Measurements from ENCODE around the gene TMEM171.

The TMEM171 gene, protein sequence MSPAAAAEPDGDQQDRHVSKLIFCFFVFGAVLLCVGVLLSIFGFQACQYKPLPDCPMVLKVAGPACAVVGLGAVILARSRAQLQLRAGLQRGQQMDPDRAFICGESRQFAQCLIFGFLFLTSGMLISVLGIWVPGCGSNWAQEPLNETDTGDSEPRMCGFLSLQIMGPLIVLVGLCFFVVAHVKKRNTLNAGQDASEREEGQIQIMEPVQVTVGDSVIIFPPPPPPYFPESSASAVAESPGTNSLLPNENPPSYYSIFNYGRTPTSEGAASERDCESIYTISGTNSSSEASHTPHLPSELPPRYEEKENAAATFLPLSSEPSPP

DNA sequence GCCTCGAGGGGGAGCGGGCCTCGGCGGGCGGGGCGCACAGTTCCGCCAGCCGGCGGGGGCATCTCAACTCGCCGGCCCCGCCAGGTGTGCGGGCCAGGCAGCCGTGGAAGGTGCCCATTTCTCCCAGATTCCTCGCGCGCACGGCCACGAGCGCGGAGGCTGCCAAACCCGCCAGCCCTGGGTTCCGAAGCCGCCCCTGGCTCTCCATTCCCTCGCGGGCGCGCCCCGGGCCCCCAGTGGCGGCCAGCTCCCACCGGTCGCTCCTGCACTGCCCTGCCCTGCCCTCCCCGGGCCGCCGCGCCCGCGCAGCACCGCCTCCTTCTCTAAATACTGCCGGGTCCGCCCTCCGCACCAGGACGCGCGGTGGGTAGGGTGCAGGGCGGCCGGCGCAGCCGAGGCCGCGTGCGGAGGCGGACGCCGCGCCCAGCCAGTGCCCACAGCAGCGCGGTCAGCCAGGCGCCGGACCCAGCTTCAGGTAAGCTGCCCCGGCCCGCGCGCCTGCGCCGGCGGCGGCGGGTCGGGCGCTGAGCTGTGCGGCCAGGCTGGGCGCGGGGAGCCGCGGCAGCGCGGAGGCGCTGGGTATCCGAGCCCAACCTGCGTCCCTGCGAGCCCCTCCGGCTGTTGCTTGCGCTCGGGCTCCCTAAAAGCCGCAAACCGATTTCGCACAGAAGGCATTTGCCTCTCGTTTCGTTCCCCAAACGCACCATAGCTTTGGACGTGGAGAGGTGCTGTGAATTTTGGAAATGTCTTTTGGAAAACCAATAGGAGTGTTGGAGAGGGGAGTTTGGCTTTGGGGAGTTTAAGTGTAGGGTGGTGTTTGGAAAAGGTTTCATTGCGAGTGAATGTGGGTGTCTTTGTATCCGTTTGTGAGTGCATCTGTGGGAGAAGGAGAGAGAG lies at the start of gene TMEM171:
TMEM171 (plus strand) TSS at position 354 of the 897 bp plus-strand sequence. CDS start 2,799 bp downstream, outside the sequence.
- DNase-seq: no peak

GRCh38 chr5:73081093-73081492 lies 39.3 kb upstream of the TMEM171 start:
- DNase-seq: no peak

- no peak for DNase-seq
These were observed 32.3 kb upstream of the TMEM171 start for GRCh38 chr5:73088026-73088425.

DNA sequence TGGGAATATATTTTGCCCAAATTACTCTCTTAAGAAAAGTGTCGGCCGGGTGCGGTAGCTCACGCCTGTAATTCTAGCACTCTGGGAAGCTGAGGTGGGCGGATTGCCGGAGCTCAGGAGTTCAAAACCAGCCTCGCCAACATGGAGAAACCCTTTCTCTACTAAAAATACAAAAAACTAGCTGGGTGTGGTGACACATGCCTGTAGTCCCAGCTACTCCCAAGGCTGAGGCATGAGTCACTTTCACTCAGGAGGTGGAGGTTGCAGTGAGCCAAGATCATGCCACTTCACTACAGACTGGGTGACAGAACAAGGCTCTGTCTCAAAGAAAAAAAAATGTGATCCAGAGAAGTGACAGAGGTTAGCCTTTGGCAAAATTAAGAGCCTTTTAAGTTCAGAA lies 26.4 kb upstream of the TMEM171 start:
- no peak for DNase-seq

DNA sequence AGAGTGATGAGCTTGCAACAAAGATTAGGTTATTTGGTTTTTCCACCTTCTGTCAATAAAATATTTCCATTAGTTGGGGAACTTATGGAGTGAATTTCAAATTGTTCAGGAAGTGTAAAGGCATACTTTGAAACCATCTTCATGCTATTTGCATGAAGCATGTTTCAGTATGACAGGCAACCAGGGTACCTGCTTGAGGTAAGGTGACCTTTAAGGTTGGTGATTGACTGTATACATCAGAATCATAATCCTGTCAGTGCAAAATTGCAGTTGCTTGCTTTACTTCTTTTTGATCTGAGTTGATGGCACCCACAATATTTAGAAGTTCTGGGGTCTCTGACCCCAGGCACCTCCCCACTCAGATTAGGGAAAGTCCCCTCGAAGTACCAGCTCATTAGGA lies 26.0 kb upstream of the TMEM171 start:
- DNase-seq: no peak

- no peak for DNase-seq
These were observed 24.7 kb upstream of the TMEM171 start for GRCh38 chr5:73095564-73096238.

DNA sequence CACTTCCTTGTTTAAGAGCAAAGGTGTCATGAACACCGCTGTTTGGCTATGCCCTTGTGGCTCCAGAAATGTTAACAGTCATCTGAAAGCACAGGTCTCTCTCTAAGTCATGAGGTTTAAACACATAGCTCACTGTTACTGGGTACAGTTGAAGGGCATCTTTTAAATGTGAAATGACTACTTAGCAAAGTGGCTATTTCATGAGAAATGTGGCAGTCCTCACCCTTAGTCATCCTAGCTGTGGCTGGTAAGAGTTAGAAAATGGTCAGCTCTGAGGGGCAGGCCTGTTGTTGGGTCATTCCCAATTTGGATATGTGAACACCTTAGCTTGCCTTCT lies 24.2 kb upstream of the TMEM171 start:
- DNase-seq: no peak

DNA sequence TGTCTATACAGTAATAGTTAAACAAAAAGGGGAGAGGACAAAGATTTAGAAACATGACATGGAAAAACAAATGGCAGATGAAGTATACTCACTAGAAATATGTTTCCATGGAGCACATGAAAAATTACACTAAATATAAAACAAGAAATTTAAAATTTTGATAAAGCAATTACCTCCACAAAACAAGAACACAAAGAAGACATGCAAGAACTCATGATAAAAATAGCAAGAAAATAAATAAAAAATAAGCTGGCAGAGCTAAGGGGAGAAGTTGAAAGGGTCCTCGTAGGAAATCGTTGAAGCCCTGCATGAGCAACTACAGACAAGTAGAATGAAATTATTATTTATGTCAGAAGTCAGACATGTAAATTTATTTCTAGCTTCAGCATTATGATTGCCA lies 22.6 kb upstream of the TMEM171 start:
- DNase-seq: no peak

- no peak for DNase-seq
These were observed 20.3 kb upstream of the TMEM171 start for GRCh38 chr5:73100109-73100508.

DNA sequence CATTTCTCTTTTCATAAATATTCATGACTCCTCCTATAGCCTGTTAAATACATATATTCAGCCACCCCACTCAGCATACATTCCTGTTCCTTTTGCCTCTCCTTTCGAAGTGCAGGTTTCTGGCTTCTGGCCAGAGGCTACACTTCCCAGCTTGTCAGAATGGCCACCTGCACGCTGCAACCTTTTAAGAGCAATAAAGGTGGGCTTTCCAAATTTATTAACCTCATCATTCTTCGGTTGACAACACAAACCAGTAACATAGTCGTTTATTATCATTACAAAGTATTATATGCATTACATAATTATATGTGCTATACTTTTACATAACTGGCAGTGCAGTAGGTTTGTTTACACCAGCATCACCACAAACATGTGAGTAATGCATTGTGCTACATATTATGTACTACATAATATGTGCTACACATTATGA lies 16.5 kb upstream of the TMEM171 start:
- DNase-seq: no peak

GRCh38 chr5:73104326-73104725 lies 16.0 kb upstream of the TMEM171 start:
- no peak for DNase-seq

- no peak for DNase-seq
These were observed 14.0 kb upstream of the TMEM171 start for GRCh38 chr5:73106335-73106734.

- no peak for DNase-seq
These were observed 10.2 kb upstream of the TMEM171 start for GRCh38 chr5:73110190-73110589.

DNA sequence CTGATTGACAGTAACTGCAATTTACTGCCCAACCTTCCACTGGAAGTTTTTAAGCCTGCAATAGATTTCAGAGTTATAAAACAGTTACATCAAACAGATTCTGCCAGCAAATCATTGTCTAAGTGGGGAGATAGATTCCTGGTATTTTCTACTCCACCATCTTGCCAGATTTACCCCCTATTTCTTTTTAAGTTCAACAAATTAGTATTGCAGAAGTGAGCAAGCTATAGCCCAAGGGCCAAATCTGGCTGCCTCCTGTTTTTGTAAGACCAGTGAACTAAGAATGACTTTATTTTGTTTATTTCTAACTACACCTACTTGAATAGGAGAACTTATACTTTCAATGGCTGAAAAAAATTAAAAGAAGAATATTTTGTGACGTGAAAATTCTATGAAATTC lies 8.8 kb upstream of the TMEM171 start:
- DNase-seq: no peak

GRCh38 chr5:73112359-73112758 lies 8.0 kb upstream of the TMEM171 start:
- DNase-seq: no peak

DNA sequence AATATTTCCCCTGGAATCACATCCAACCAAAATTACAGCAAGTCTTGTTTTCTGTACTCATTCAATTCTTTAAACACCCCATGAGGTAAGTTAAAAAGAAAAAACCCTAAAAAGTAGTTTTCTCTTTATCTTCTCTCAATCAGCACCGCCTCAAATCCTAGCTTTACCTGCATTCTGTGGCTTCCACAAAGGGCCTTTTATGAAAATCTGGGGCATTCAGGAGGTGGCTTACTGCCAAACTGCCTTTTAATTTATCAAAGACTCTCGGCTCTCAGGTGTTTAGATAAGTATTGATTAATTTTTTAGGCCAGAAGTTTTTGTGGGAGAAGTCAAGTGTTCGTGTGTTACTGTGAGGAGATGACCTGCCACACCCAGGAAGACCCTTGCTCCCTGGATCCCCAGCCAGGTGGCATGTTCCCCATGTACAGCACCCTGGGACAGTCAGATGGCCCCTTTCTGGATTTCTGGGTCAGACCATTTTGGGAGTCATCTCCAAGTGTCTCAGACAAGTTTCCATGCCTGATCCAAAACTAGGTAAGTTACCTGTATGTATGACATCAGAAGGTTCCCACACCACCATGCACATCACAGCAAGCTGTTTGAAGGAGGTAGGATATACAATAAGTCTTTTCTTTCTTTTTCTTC lies 6.2 kb upstream of the TMEM171 start:
- no peak for DNase-seq

- no peak for DNase-seq
These were observed 4.8 kb upstream of the TMEM171 start for GRCh38 chr5:73115399-73116051.

GRCh38 chr5:73116506-73116905 lies 3.9 kb upstream of the TMEM171 start:
- no peak for DNase-seq

- DNase-seq: no peak
These were observed 3.2 kb upstream of the TMEM171 start for GRCh38 chr5:73117088-73117740.

DNA sequence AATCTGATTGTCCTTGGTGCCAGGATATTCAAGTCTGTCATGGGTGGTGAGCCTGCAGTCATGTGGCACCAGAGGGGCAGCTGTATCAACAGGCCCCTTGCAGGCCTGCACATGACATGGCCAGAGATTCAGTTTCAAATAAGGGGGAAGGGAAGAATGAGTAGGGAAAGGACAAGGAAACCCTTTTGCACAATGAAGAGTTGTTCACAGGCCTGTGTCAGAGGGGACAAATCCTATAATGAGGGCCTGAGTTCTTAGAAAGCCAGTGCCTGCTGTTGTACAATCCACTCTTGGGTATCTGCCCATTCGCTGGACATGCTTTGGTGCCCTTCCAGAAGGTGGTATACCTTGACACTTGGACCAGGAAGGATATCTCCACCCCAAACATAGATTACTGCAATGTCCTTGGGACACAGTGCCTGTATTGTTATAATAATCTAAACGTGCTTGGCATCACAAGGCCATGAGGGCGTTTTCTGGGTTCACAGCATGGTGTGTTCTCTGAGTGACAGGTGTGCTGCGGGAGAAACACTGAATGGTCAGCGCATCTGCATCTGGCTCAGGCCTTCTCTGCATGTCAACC lies 1.9 kb upstream of the TMEM171 start:
- DNase-seq: no peak

DNA sequence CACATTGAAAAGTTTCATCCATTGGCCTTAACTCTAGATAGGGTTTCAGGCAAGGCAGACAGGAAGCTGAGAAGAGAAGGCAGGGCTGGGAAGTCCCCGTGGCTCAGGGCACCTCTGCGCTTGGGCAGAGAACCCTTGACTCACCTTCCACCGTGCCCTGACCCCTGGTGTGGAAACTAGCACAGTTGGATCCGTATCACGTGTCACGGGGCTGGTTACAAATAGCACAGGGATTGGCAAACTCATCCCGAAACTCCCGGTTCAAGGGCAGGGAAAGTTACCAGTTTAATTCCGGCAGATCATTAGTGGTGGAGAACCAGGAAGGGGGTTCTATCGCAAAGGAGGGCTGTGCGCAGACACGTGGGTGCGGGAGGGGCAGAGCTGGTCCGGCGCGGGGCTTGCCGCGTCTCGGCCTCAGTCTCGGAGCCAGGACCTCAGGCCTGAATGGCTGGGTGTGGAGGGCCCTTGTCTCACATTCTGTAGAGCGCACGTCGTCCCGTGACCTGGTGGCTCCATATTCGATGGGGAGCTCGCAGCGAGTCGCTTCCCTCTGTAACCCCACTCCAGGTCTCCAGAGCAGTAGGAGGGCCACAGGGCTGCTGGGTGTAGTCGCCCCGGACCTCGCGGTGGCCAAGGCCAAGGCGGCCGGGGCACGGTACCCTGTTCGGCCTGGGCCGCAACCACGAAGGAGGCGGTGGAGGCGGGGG lies 771 bp upstream of the TMEM171 start:
- no peak for DNase-seq

Data from stimulated activated CD8-positive, alpha-beta memory T cell treated with anti-CD3 and anti-CD28 coated beads, Interleukin-4, amount 100 ng/mL, for 48 hours (primary cell).